Activated naive CD8-positive, alpha-beta T cell treated with anti-CD3 and anti-CD28 coated beads, Interleukin-2, amount 50 U/mL, for 24 hours (primary cell): ENCODE data around the gene EML6.
A peak's percentile ranks its signal among the peaks of the same experiment; 100 is the strongest.

ENCODE experiments used
- ATAC-seq: fragments of 150-1000 bp; cut with Tn5 transposase; one replicate; pipeline ENCODE4 v1.10.0; 2021
- DNase-seq: peaks from one replicate; pipeline ENCODE4 v3.0.0; 2021
- H3K27ac Mint-ChIP-seq: one replicate; pipeline ENCODE4 v1.8.0; 2021; ENCODE audit warnings: mild to moderate bottlenecking, mixed read lengths
- H3K27me3 Mint-ChIP-seq: one replicate; pipeline ENCODE4 v1.8.0; 2021; ENCODE audit warnings: mixed read lengths
- H3K36me3 Mint-ChIP-seq: one replicate; pipeline ENCODE4 v1.8.0; 2021; ENCODE audit warnings: low read depth, mixed read lengths
- H3K4me1 Mint-ChIP-seq: one replicate; pipeline ENCODE4 v1.8.0; 2021; ENCODE audit warnings: mixed read lengths
- H3K4me3 Mint-ChIP-seq: one replicate; pipeline ENCODE4 v1.8.0; 2021; ENCODE audit warnings: mild to moderate bottlenecking, moderate library complexity, mixed read lengths
- H3K9me3 Mint-ChIP-seq: one replicate; pipeline ENCODE4 v1.8.0; 2021; ENCODE audit warnings: mixed read lengths

Gene EML6

GRCh38 chr2:54956111-54956627, 232.7 kb downstream of the EML6 start:
- Mint-ChIP-seq H3K36me3 (no peaks in the 10 kb centered on the region), H3K27me3 (no peaks in the 10 kb centered on the region), H3K4me1 (peaks cover 2% of the 10 kb centered on the region), H3K9me3 (no peaks in the 10 kb centered on the region), H3K4me3 (no peak overlapping the region), H3K27ac (peak overlapping the region; percentile 21)
- no peak for ATAC-seq
- no peak for DNase-seq

GRCh38 chr2:54957321-54957999, 234.0 kb downstream of the EML6 start:
- no peaks in the 10 kb centered on the region for H3K36me3 Mint-ChIP-seq
- no peaks in the 10 kb centered on the region for H3K27me3 Mint-ChIP-seq
- no peak for DNase-seq
- peaks cover 2% of the 10 kb centered on the region for H3K4me1 Mint-ChIP-seq
- ATAC-seq, result no peak
- no peak overlapping the region for H3K4me3 Mint-ChIP-seq
- no peaks in the 10 kb centered on the region for H3K9me3 Mint-ChIP-seq
- H3K27ac Mint-ChIP-seq, result no peak overlapping the region

- Mint-ChIP-seq H3K27me3 (no peaks in the 10 kb centered on the region), H3K27ac (no peak overlapping the region), H3K9me3 (no peaks in the 10 kb centered on the region), H3K36me3 (no peaks in the 10 kb centered on the region), H3K4me1 (no peaks in the 10 kb centered on the region), H3K4me3 (no peak overlapping the region)
- no peak for ATAC-seq
- DNase-seq, result no peak
These were observed 235.4 kb downstream of the EML6 start for GRCh38 chr2:54958717-54959371.

GRCh38 chr2:54960164-54960563, 236.7 kb downstream of the EML6 start:
- ATAC-seq, result no peak
- H3K36me3 Mint-ChIP-seq, result no peaks in the 10 kb centered on the region
- no peak overlapping the region for H3K4me3 Mint-ChIP-seq

GRCh38 chr2:54962511-54962910, 239.0 kb downstream of the EML6 start:
- Mint-ChIP-seq H3K27me3 (no peaks in the 10 kb centered on the region), H3K4me1 (peaks cover 16% of the 10 kb centered on the region), H3K9me3 (no peaks in the 10 kb centered on the region), H3K27ac (no peak overlapping the region), H3K36me3 (peaks cover 2% of the 10 kb centered on the region), H3K4me3 (no peak overlapping the region)
- ATAC-seq, result no peak
- no peak for DNase-seq

More at GRCh38 chr2:54960164-54960563, 236.7 kb downstream of the EML6 start:
- Mint-ChIP-seq H3K4me1 (peaks cover 3% of the 10 kb centered on the region), H3K27me3 (no peaks in the 10 kb centered on the region), H3K9me3 (no peaks in the 10 kb centered on the region), H3K27ac (no peak overlapping the region)
- DNase-seq, result no peak

GRCh38 chr2:54962935-54963440, 239.5 kb downstream of the EML6 start:
- no peaks in the 10 kb centered on the region for H3K9me3 Mint-ChIP-seq
- DNase-seq (no peak), ATAC-seq (no peak)
- peaks cover 16% of the 10 kb centered on the region for H3K4me1 Mint-ChIP-seq
- H3K27me3 Mint-ChIP-seq, result no peaks in the 10 kb centered on the region
- no peak overlapping the region for H3K27ac Mint-ChIP-seq
- peaks cover 4% of the 10 kb centered on the region for H3K36me3 Mint-ChIP-seq
- H3K4me3 Mint-ChIP-seq, result no peak overlapping the region

GRCh38 chr2:54963476-54963875, 240.0 kb downstream of the EML6 start:
- Mint-ChIP-seq H3K4me1 (peaks cover 16% of the 10 kb centered on the region), H3K27ac (no peak overlapping the region), H3K4me3 (no peak overlapping the region), H3K27me3 (no peaks in the 10 kb centered on the region), H3K36me3 (peaks cover 7% of the 10 kb centered on the region), H3K9me3 (no peaks in the 10 kb centered on the region)
- ATAC-seq, result no peak
- no peak for DNase-seq

- Mint-ChIP-seq H3K36me3 (peaks cover 7% of the 10 kb centered on the region), H3K4me1 (peaks cover 16% of the 10 kb centered on the region), H3K27me3 (no peaks in the 10 kb centered on the region), H3K4me3 (no peak overlapping the region), H3K27ac (no peak overlapping the region), H3K9me3 (no peaks in the 10 kb centered on the region)
- DNase-seq (no peak), ATAC-seq (no peak)
These were observed 240.8 kb downstream of the EML6 start for GRCh38 chr2:54964271-54964670.

- Mint-ChIP-seq H3K9me3 (no peaks in the 10 kb centered on the region), H3K4me3 (no peak overlapping the region), H3K36me3 (peaks cover 9% of the 10 kb centered on the region), H3K27me3 (no peaks in the 10 kb centered on the region), H3K4me1 (peaks cover 16% of the 10 kb centered on the region), H3K27ac (no peak overlapping the region)
- no peak for DNase-seq
- ATAC-seq, result no peak
These were observed 241.4 kb downstream of the EML6 start for GRCh38 chr2:54964816-54965215.

- no peak overlapping the region for H3K27ac Mint-ChIP-seq
- no peak overlapping the region for H3K4me3 Mint-ChIP-seq
- H3K4me1 Mint-ChIP-seq, result peaks cover 16% of the 10 kb centered on the region
- H3K9me3 Mint-ChIP-seq, result no peaks in the 10 kb centered on the region
- DNase-seq (no peak), ATAC-seq (no peak)
- H3K27me3 Mint-ChIP-seq, result no peaks in the 10 kb centered on the region
- H3K36me3 Mint-ChIP-seq, result peaks cover 9% of the 10 kb centered on the region
These were observed 242.0 kb downstream of the EML6 start for GRCh38 chr2:54965425-54965824.

- DNase-seq, result no peak
- no peaks in the 10 kb centered on the region for H3K9me3 Mint-ChIP-seq
- H3K4me1 Mint-ChIP-seq, result peaks cover 21% of the 10 kb centered on the region
- H3K36me3 Mint-ChIP-seq, result peaks cover 11% of the 10 kb centered on the region
- no peak overlapping the region for H3K4me3 Mint-ChIP-seq
- H3K27me3 Mint-ChIP-seq, result no peaks in the 10 kb centered on the region
- no peak overlapping the region for H3K27ac Mint-ChIP-seq
- ATAC-seq, result no peak
These were observed 242.8 kb downstream of the EML6 start for GRCh38 chr2:54966165-54966832.

- ATAC-seq, result no peak
- no peaks in the 10 kb centered on the region for H3K9me3 Mint-ChIP-seq
- H3K36me3 Mint-ChIP-seq, result peaks cover 16% of the 10 kb centered on the region
- DNase-seq, result no peak
- H3K4me1 Mint-ChIP-seq, result peaks cover 21% of the 10 kb centered on the region
- H3K4me3 Mint-ChIP-seq, result no peak overlapping the region
- H3K27me3 Mint-ChIP-seq, result no peaks in the 10 kb centered on the region
- H3K27ac Mint-ChIP-seq, result no peak overlapping the region
These were observed 243.4 kb downstream of the EML6 start for GRCh38 chr2:54966837-54967236.

- Mint-ChIP-seq H3K27ac (peak overlapping the region; percentile 47), H3K4me3 (no peak overlapping the region), H3K27me3 (no peaks in the 10 kb centered on the region), H3K9me3 (no peaks in the 10 kb centered on the region), H3K4me1 (peaks cover 21% of the 10 kb centered on the region), H3K36me3 (peaks cover 16% of the 10 kb centered on the region)
- DNase-seq (no peak), ATAC-seq (no peak)
These were observed 243.8 kb downstream of the EML6 start for GRCh38 chr2:54967269-54967668.

- H3K9me3 Mint-ChIP-seq, result no peaks in the 10 kb centered on the region
- H3K27ac Mint-ChIP-seq, result peak overlapping the region; percentile 47
- peaks cover 21% of the 10 kb centered on the region for H3K4me1 Mint-ChIP-seq
- H3K36me3 Mint-ChIP-seq, result peaks cover 18% of the 10 kb centered on the region
- ATAC-seq (no peak), DNase-seq (no peak)
- no peak overlapping the region for H3K4me3 Mint-ChIP-seq
- no peaks in the 10 kb centered on the region for H3K27me3 Mint-ChIP-seq
These were observed 244.4 kb downstream of the EML6 start for GRCh38 chr2:54967759-54968365.
